Measurements from ENCODE around the gene PAK1IP1. TPM values are rescaled to one million over a fixed set of nuclear protein-coding genes. Genes with fewer than 3 reads are reported as not detected.
A peak's percentile ranks its signal among the peaks of the same experiment; 100 is the strongest.
"Not testable (repeated sequence)": the region's sequence is repeated elsewhere in the genome, so short reads cannot be mapped to it uniquely, and the experiment has no call there.

Gene PAK1IP1
- total RNA-seq, 1 experiment from 2014 or later, result 34.6 TPM

DNA sequence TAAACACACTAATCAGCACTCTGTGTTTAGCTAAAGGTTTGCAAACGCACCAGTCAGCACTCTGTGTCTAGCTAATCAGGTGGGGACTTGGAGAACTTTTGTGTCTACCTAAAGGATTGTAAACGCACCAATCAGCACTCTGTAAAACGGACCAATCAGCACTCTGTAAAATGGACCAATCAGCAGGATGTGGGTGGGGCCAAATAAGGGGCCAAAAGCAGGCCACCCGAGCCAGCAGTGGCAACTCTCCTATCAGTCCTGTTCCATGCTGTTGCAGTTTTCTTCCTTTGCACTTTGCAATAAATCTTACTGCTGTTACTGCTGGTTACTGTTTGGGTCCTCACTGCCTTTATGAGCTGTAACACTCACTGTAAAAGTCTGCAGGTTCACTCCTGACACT lies 46.9 kb downstream of the PAK1IP1 start:
- DNase-seq (ENCODE audit: low read depth), result not testable (repeated sequence)

DNA sequence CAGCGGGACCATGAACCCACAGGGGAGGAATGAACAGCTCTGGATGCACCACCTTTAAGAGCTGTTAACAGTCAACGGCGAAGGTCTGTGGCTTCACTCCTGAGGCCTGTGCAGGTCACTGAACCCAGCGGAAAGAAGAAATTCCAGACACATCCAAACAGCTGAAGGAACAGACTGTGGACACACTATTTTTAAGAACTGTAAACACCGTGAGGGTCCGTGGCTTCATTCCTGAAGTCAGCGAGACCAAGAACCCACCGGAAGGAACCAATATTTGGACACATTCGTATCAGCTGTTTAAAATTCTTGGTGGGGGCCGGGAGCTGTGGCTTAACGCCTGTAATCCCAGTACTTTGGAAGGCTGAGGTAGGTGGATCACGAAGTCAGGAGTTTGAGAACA lies 47.5 kb downstream of the PAK1IP1 start:
- no peak for DNase-seq (ENCODE audit: low read depth)

DNA sequence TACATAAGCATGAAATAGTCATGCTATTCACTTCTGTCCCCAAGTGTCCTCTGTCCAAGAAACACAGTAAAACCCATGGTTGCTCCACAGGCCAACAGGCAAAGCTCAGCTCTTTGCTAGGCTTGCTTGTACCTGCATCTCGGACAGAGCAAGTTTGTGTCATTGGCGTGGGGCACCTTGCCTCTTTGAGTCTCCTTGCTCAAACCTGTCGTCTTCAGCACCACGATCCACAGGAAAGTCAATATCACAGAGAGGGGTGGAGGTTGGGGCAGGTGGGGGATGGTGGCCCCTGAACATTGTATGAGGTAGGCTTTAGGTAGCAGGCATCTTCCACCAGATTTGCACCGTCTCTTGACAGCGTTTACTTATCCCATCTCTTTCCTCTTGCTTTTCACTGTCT lies 48.7 kb downstream of the PAK1IP1 start:
- DNase-seq (ENCODE audit: low read depth), result no peak

DNA sequence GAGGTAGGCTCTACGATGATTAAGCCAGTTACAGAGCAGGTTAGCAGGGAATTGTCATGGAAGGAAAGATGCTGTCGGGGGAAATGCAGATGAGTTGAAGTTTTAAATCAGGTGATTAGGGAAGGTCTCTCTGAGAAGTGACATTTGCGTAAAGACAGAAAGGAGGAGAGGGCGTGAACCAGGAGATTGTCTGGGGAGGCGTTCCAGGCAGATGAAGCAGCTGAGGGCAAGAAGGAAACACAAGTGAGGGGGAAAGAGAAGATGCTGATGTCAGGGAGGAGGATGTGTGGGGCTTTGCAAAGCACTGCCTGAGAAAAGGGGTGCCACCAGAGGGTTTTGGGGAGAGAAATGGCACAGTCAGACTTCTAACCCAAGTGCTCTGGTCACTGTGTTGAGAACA lies 50.3 kb downstream of the PAK1IP1 start:
- DNase-seq (ENCODE audit: low read depth), result no peak

DNA sequence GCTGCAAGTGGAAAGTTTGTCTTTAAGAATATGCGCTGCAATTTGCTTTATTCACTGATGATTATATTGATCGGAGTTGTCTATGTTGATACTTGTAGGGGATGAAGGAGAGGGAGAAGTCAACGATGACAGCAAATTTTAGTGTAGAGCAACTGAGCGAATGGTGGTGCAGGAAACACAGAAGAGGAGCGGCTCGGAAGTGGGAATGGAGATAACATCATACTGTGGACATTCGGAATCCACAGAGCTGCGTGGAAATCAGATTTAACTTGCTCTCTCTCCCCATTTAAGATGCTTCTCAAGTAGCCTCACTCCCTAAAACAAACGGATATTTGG lies 52.1 kb downstream of the PAK1IP1 start:
- DNase-seq (ENCODE audit: low read depth), result no peak

DNA sequence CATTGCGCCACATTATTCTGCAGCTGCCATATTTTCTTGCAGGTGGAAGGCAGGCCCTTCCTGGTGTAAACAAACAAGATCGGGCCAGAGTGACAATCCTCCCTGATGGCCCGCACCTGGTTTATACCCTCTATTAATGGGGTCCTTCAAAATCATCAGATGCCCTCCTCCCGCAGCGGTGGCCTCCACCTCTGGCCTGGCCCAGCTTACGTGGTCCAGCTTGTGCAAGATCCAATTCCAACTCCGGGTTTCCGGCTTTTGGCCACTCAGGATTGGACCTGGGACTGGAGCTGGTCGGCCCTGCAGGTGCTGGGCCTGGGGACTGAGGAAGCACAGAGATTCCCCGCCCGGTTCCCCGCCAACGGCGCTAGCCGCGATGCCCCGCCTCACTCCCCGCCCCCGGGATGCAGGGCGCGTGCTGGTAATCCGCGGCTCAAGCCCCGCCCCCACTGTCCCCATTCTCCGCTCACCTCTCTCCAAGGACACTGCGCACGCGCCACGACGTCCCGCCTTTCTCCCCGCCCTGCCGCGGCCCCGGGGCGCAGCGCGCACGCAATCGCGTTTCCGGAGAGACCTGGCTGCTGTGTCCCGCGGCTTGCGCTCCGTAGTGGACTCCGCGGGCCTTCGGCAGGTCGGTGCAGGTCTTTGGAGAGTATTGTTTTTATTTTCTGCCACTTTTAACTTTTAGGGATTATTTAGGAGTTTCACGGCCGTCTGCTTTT lies 52.6 kb downstream of the PAK1IP1 start, which contains the start of gene TMEM14B:
Gene TMEM14B (plus strand): TSS at position 555 of the 722 bp plus-strand sequence. CDS start 1,441 bp downstream, outside the sequence.
- peak; percentile 98 for DNase-seq (ENCODE audit: low read depth)

DNA sequence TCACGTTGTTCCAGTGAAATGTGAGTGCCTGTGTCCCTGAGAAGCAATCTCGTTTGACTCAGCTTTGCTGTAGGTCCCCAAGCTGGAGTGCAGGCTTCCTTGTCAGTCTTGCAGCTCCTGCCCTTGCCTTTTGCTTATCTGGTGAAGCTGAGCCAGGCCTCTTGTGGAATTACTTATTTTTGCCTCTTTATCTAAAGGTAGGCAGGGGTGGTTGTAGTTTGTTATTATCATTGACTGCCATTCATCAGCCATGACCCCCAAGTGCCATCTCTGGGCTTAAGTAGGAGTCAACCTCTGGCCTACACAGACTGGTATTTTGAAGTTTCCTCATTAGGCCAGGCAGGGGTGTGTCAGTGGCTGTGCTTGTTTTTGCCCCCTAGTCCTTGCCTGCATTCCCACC lies 55.0 kb downstream of the PAK1IP1 start:
- DNase-seq (ENCODE audit: low read depth), result no peak

DNA sequence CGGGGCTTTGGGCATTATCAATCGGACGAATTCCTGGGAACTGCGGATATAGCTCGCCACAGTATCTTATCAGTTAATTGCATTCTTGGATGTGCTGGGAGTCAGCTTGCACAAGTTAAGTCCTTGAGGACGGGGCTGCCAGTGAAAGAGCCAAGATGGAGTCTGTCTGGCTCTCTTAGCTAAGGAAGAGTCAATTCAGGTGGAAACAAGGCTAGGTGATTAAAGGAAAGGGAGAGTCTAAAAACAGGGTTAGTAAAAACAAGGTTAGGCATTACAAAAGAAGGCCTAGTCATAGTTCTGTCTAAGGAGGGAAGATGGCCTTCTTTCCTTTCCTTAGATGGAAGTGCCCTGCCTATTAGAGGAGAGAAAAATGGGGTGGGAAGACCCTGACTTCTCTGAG lies 55.8 kb downstream of the PAK1IP1 start:
- not testable (repeated sequence) for DNase-seq (ENCODE audit: low read depth)

DNA sequence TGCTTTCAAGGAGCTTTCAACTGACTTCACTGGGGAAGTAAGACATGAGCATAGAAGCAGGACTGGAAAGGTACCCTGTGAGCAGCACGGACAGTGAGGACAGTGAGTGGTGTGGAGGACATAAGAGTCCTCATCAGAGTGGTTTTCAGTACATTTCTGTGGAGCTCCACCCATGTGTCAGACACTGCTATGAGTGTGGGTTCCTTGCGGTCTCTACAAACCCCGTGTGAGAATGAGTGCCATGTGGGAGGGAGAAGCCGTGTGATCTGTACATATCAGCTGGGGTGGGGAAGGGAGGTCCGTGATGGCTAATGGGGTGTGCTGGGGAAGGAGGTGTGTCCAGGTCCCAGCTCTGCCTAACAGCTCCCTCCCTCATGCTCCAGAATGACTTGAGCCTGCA lies 57.0 kb downstream of the PAK1IP1 start:
- DNase-seq (ENCODE audit: low read depth), result not testable (repeated sequence)

DNA sequence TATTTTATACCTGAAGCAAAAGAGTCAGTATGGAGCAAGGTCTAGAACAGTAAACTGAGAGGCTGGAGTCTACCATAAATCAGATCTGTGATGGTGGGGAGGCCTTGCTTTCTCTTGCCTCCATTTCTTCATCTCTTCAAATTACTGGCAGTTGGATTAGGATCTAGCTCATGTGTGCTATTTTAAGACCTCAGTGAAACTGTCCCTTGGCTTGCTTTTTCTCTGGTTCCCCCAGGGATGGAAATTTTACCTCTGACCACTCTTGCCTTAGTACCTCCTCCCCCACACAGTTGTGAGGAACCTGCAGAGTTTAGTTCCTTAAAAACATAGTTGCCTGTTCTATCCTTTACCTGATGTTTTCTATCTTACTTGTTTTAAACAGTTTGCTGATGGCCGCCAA lies 61.3 kb downstream of the PAK1IP1 start:
- no peak for DNase-seq (ENCODE audit: low read depth)

Other genes with a start within 250 kb of the PAK1IP1 start
- 22.2 and 22.5 TPM in 2 replicates for gene GCNT2, start 173.6 kb upstream of the PAK1IP1 start, total RNA-seq (2014; rRNA removed; shearing (Covaris generic))
- gene C6orf52, start 356 bp upstream of the PAK1IP1 start, total RNA-seq (2014; rRNA removed; shearing (Covaris generic)), result 0.32 and 0.44 TPM in 2 replicates
- gene TMEM14C, start 28.1 kb downstream of the PAK1IP1 start, total RNA-seq (2014; rRNA removed; shearing (Covaris generic)), result 158 and 204 TPM in 2 replicates
- gene TMEM14B, start 52.8 kb downstream of the PAK1IP1 start, total RNA-seq (2014; rRNA removed; shearing (Covaris generic)), result 176 and 207 TPM in 2 replicates
- gene MAK, start 143.6 kb downstream of the PAK1IP1 start, total RNA-seq (2014; rRNA removed; shearing (Covaris generic)), result 0.20 and 0.44 TPM in 2 replicates
- gene GCM2, start 187.1 kb downstream of the PAK1IP1 start, total RNA-seq (2014; rRNA removed; shearing (Covaris generic)), result not detected in 2 replicates
- gene SYCP2L, start 192.1 kb downstream of the PAK1IP1 start, total RNA-seq (2014; rRNA removed; shearing (Covaris generic)), result not detected in 2 replicates

Measured in M059J (cell line).